HG03039 (cell line): ENCODE results near the gene ZNF433.
"Not testable (repeated sequence)": the region's sequence is repeated elsewhere in the genome, so short reads cannot be mapped to it uniquely, and the experiment has no call there.

Experiments used
- ATAC-seq: cut with Tn5 transposase; IDR thresholded peaks from one replicate; pipeline ENCODE4 v1.9.1; 2021; ENCODE audit warnings: mild to moderate bottlenecking, moderate library complexity; ENCODE audit not compliant: unreplicated experiment

ZNF433 gene

GRCh38 chr19:12035220-12036172, at the start of gene ZNF433:
ZNF433 (minus strand) TSS chr19:12035679; CDS start chr19:12035539, 140 bp downstream.
- peak; percentile 86 for ATAC-seq

- ATAC-seq, result not testable (repeated sequence)
Measured at GRCh38 chr19:12083336-12083735, 47.9 kb upstream of the ZNF433 start.

GRCh38 chr19:12077375-12077774, 41.9 kb upstream of the ZNF433 start:
- no peak for ATAC-seq

- ATAC-seq, result not testable (repeated sequence)
Measured at GRCh38 chr19:12076331-12076730, 40.9 kb upstream of the ZNF433 start.

- ATAC-seq, result no peak
Measured at GRCh38 chr19:12075538-12076139, 40.2 kb upstream of the ZNF433 start.

- ATAC-seq, result peak; percentile 63
Measured at GRCh38 chr19:12064590-12065538, 29.4 kb upstream of the ZNF433 start, which contains the start of gene ZNF844. ZNF844 (plus strand) TSS chr19:12064731; CDS start chr19:12064874, 143 bp downstream.

- no peak for ATAC-seq
Measured at GRCh38 chr19:12055784-12056183, 20.3 kb upstream of the ZNF433 start.

- ATAC-seq, result peak; percentile 82
Measured at GRCh38 chr19:12052497-12053169, 17.2 kb upstream of the ZNF433 start, which contains the start of gene ZNF878. ZNF878 (minus strand) TSS chr19:12052961; CDS start chr19:12052801, 160 bp downstream.

GRCh38 chr19:12052091-12052496, 16.6 kb upstream of the ZNF433 start:
- ATAC-seq, result no peak

- ATAC-seq, result no peak
Measured at GRCh38 chr19:12047868-12048267, 12.4 kb upstream of the ZNF433 start.

- no peak for ATAC-seq
Measured at GRCh38 chr19:12043752-12044422, 8.4 kb upstream of the ZNF433 start.

- ATAC-seq, result no peak
Measured at GRCh38 chr19:12042893-12043292, 7.4 kb upstream of the ZNF433 start.

- no peak for ATAC-seq
Measured at GRCh38 chr19:12034620-12035019, 859 bp downstream of the ZNF433 start.

GRCh38 chr19:12034198-12034597, 1.3 kb downstream of the ZNF433 start:
- no peak for ATAC-seq

- no peak for ATAC-seq
Measured at GRCh38 chr19:12015753-12016116, 19.7 kb downstream of the ZNF433 start.

GRCh38 chr19:12015015-12015752, 20.3 kb downstream of the ZNF433 start:
- no peak for ATAC-seq

- ATAC-seq, result no peak
Measured at GRCh38 chr19:12000152-12000981, 35.1 kb downstream of the ZNF433 start.

- ATAC-seq, result no peak
Measured at GRCh38 chr19:11995174-11995573, 40.3 kb downstream of the ZNF433 start.
